GM13976 (cell line): ENCODE measurements around the gene P2RX3.

ENCODE experiments used
- DNase-seq: peaks from one replicate; pipeline ENCODE4 v3.0.0; 2012; ENCODE audit warnings: low spot score
- in situ Hi-C: fragments of 300-500 bp; cut with MboI; formaldehyde crosslinking; loops from one replicate; pipeline ENCODE4 v1.12.0; 2022; ENCODE audit warnings: low sequenced_read_pairs, mixed read lengths, inconsistent platforms; ENCODE audit not compliant: unreplicated experiment
- TF ChIP-seq, protein P1 (sequence below): IDR thresholded peaks from 2 replicates; pipeline ENCODE4 v1.5.1; 2012; ENCODE audit warnings: borderline replicate concordance, mild to moderate bottlenecking; ENCODE audit not compliant: insufficient read depth; ENCODE audit errors: extremely low read depth, missing control alignments, control extremely low read depth

P2RX3 gene

DNA sequence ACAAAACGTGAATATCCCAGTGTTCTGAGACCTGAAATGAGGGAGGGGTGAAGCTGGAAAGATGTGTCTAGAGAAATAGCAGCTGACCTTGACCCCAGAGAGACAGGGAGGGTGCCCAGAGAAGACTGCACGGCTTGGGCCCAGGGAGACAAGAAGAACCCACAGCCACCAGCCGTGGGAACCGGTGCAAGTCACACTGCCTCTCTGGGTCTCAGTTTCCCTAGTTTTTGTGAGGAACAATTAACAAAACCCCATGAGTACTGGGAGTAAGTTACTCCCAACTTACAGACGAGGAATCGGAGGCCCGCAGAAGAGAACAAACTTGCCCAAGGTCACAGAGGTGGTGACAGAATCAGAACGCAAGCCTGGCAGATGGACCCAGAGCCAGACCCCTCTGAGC lies 32.6 kb upstream of the P2RX3 start:
- TF ChIP-seq, protein P1, sequence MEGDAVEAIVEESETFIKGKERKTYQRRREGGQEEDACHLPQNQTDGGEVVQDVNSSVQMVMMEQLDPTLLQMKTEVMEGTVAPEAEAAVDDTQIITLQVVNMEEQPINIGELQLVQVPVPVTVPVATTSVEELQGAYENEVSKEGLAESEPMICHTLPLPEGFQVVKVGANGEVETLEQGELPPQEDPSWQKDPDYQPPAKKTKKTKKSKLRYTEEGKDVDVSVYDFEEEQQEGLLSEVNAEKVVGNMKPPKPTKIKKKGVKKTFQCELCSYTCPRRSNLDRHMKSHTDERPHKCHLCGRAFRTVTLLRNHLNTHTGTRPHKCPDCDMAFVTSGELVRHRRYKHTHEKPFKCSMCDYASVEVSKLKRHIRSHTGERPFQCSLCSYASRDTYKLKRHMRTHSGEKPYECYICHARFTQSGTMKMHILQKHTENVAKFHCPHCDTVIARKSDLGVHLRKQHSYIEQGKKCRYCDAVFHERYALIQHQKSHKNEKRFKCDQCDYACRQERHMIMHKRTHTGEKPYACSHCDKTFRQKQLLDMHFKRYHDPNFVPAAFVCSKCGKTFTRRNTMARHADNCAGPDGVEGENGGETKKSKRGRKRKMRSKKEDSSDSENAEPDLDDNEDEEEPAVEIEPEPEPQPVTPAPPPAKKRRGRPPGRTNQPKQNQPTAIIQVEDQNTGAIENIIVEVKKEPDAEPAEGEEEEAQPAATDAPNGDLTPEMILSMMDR, result no peak
- no peak for DNase-seq
- in situ Hi-C loops, result no loop called here

DNA sequence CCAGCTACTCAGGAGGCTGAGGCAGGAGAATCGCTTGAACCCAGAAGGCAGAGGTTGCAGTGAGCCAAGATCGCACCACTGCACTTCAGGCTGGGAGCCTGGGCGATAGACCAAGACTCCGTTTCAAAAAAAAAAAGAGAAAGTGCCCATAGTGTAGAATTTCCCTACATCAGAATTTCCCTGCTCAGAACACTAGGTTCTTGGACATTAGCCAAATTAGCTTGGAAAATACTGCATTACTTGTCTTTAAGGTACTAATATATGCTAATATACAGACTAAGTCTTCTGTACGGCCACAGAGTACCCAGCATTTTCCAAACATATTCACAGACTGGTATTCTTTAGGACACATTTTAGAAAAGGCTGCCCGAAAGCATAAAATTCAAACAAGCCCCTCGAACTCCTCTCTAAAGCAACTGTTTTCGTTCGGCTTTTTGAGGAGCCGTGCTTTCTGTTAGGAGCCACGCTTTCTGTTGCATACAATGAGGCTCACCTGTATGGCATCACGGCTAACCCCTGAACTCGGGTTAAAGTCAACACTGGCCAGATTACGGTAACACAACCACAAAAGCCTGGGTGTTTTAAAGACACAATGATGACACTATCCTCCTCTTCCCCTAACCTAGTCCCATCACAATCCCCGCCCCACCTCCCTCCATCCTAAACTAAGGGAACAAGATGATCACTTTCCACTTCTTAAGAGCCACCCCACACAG lies 31.8 kb upstream of the P2RX3 start:
- no peak for DNase-seq
- in situ Hi-C loops, result no loop called here
- TF ChIP-seq, protein P1, result no peak

DNA sequence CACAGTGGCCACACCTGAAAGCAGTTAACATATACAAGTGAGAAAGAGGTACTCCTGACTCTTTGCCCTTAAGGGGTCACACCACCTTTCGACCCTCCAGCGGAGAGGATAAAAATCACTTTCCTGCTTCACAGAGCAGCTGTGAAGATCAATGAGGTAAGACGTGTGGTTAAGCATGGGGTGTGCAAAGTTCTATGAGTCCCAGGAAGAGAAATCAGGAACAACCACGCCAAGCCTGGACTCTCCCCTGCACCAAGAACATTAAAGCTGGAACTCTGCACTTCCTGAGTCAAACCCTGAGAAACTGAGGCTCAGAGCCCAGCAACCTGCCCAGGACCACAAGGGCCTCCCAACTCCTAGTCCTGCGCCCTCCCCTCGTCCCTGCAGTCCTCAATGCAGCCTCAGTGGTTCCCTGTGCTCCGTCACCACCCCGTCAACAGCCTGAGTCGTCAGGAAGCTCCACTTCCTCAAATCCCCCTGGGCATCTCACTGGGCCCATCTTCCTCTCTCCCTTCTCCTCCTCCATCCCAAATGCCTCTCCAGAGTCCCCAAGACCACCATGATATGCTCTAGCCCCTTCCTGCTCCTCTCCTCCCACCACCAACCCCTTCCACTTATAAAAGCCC lies 31.1 kb upstream of the P2RX3 start:
- in situ Hi-C loops, result no loop called here
- TF ChIP-seq, protein P1, result no peak
- DNase-seq, result no peak

DNA sequence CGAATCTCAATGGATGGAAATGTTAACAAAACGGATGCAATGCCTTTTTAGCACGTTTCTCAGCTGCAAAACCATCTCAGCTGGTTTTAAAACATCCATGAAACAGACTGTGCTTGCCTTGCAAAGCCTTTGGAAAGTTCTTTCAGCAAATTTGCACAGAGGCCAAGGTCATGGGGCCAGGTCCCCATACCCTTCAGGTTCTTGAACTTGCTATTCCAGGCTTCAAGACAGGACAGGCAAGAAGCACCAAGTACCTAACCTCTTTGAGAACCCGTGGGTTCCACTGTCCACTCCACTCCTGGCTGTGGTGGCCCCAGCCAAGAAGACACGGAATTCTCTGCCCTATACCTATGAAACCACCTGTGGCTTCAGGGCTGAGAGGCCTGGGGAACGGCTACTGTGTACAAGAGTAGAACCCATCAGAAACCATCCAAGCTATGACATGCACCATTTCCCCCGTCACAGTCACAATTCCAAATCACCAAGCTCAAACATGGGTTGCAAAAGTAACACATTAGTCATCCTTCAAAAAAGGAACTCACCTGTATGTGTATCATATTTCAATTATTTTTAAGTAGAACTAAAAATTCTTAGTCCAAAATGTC lies 30.4 kb upstream of the P2RX3 start:
- in situ Hi-C loops, result no loop called here
- TF ChIP-seq, protein P1, result no peak
- no peak for DNase-seq

DNA sequence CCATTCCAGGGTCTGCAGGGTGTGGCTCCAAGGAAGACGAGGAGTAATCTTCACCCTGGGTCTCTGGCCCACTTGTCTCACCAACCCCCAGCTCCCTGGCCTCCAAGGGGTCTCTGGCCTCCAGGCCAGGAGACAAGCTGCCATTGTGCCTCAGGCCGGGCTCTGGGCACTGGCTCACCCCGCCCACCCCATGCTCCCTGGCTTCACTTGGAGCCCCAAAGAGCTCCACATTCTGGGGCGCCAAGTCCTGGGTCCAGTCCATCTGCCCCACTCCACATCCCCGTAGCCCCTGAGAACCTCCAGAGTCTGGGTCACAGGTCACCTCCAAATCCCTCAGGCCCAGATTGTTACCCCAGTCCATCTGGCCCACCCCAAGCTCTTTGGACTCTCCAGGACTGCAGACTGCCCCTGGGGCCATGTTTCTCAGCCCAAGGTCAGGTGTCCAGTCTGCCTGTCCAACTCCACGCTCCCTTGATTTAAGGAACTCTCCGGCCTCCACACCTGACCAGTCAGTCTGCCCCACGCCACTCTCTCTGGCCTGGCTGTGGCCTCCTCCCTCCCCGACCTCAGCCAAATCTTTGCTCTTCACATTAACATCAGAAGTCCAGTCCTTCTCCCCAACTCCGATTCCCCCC lies 29.6 kb upstream of the P2RX3 start:
- in situ Hi-C loops, result no loop called here
- TF ChIP-seq, protein P1, result no peak
- DNase-seq, result no peak
